B cell (primary cell): ENCODE results near the gene KIF2A. TPM values are rescaled to one million over a fixed set of nuclear protein-coding genes. Genes with fewer than 3 reads are reported as not detected.

Experiments
- ATAC-seq: fragments of 200-7000 bp; cut with Tn5 transposase; one replicate; pipeline ENCODE4 v1.10.0; 2021; ENCODE audit warnings: low read depth, mild to moderate bottlenecking, moderate number of reproducible peaks, moderate library complexity
- CTCF ChIA-PET: fragments of 350-600 bp; sonication (Branson Sonifier 250); formaldehyde crosslinking; loops from one replicate; lab custom pipeline; 2021; ENCODE audit warnings: antibody characterized with exemption, inconsistent platforms; lab: Charles Lee
- POLR2A ChIA-PET: fragments of 350-600 bp; sonication (Branson Sonifier 250); formaldehyde crosslinking; loops from one replicate; lab custom pipeline; 2021; ENCODE audit warnings: antibody characterized with exemption; lab: Charles Lee
- DNase-seq: peaks from one replicate; pipeline ENCODE4 v3.0.0; 2013
- H2AFZ ChIP-seq: 2 replicates; pipeline ENCODE4 v1.6.1; 2012; ENCODE audit warnings: mild to moderate bottlenecking, low read depth, low read length; ENCODE audit not compliant: insufficient read depth, poor library complexity, severe bottlenecking
- H3K27ac ChIP-seq, 2 donors: 1 replicate in 1 of 2; 2 replicates in 1 of 2; pipeline ENCODE4 v1.5.1; 2012 to 2013; ENCODE audit warnings: low read length in 2 of 2, mild to moderate bottlenecking in 2 of 2, moderate library complexity in 1 of 2
- H3K27me3 ChIP-seq, 4 experiments: fragments of 200-600 bp in 1 of 4; sonication (generic) in 1 of 4; replicated peaks in 1 of 4; 1 replicate in 2 of 4; 2 replicates in 2 of 4; pipeline versions ENCODE4 v1.6.1 to v1.7.0; 2013 to 2016; ENCODE audit warnings: low read length in 3 of 4, mild to moderate bottlenecking in 2 of 4, mixed read lengths in 1 of 4, moderate library complexity in 1 of 4; ENCODE audit not compliant: insufficient read depth in 4 of 4, control insufficient read depth in 3 of 4; ENCODE audit errors: control extremely low read depth in 1 of 4
- H3K36me3 ChIP-seq, 2 experiments: replicated peaks in 1 of 2; 1 replicate in 1 of 2; 2 replicates in 1 of 2; pipeline versions ENCODE4 v1.6.1 to v1.7.1; 2013; ENCODE audit warnings: low read length in 1 of 2; ENCODE audit not compliant: insufficient read depth in 2 of 2, control insufficient read depth in 1 of 2; ENCODE audit errors: control extremely low read depth in 1 of 2, extremely low read depth in 1 of 2
- H3K4me1 ChIP-seq, 2 donors: fragments of 200-600 bp in 1 of 2; sonication (generic) in 1 of 2; 1 replicate in 1 of 2; 2 replicates in 1 of 2; pipeline versions ENCODE4 v1.5.1 to v1.6.1; 2013 to 2017; ENCODE audit warnings: low read length in 2 of 2; ENCODE audit not compliant: control insufficient read depth in 2 of 2, insufficient read depth in 2 of 2
- H3K4me2 ChIP-seq: replicated peaks from 2 replicates; pipeline ENCODE3; 2012; ENCODE audit warnings: mild to moderate bottlenecking, low read depth, low read length; ENCODE audit not compliant: poor library complexity, severe bottlenecking
- H3K4me3 ChIP-seq, 5 experiments: fragments of 200-600 bp in 1 of 5; sonication (generic) in 1 of 5; 1 replicate in 3 of 5; 2 replicates in 2 of 5; pipeline versions ENCODE4 v1.5.1 to v1.7.0; 2011 to 2016; ENCODE audit warnings: low read length in 4 of 5, mild to moderate bottlenecking in 4 of 5, low read depth in 2 of 5, control low read depth in 1 of 5, moderate library complexity in 1 of 5; ENCODE audit not compliant: insufficient read depth in 1 of 5; ENCODE audit errors: control extremely low read depth in 1 of 5, extremely low read depth in 1 of 5
- H3K79me2 ChIP-seq: fragments of 200-600 bp; sonication (generic); one replicate; pipeline ENCODE4 v1.6.0; 2016; ENCODE audit warnings: low read length; ENCODE audit not compliant: control insufficient read depth, insufficient read depth
- H3K9ac ChIP-seq: fragments of 200-600 bp; sonication (generic); 2 replicates; pipeline ENCODE4 v1.6.1; 2017; ENCODE audit warnings: mild to moderate bottlenecking, low read length, moderate library complexity
- H3K9me3 ChIP-seq, 3 donors: one replicate each; pipeline versions ENCODE4 v1.6.1 to v1.7.1; 2013; ENCODE audit warnings: low read length in 2 of 3; ENCODE audit not compliant: control insufficient read depth in 2 of 3, insufficient read depth in 1 of 3; ENCODE audit errors: control extremely low read depth in 1 of 3
- H4K20me1 ChIP-seq: 2 replicates; pipeline ENCODE4 v1.6.0; 2012; ENCODE audit warnings: mild to moderate bottlenecking, low read length; ENCODE audit not compliant: insufficient read depth, control insufficient read depth, poor library complexity, severe bottlenecking
- H3K27ac Mint-ChIP-seq: one replicate; pipeline ENCODE4 v1.8.0; 2021; ENCODE audit warnings: mixed read lengths
- H3K27me3 Mint-ChIP-seq: one replicate; pipeline ENCODE4 v1.8.0; 2021; ENCODE audit warnings: mixed read lengths
- H3K4me1 Mint-ChIP-seq: one replicate; pipeline ENCODE4 v1.8.0; 2021; ENCODE audit warnings: mixed read lengths
- H3K4me3 Mint-ChIP-seq: one replicate; pipeline ENCODE4 v1.8.0; 2021; ENCODE audit warnings: mixed read lengths
- H3K9me3 Mint-ChIP-seq: one replicate; pipeline ENCODE4 v1.8.0; 2022; ENCODE audit warnings: mixed read lengths; ENCODE audit not compliant: insufficient read depth
- CTCF ChIP-seq: fragments of 200-600 bp; IDR thresholded peaks from one replicate; pipeline ENCODE4 v1.8.0; 2022; ENCODE audit warnings: antibody characterized with exemption, mild to moderate bottlenecking
- EZH2 ChIP-seq: IDR thresholded peaks from 2 replicates; pipeline ENCODE4 v1.6.1; 2012; ENCODE audit warnings: borderline replicate concordance, low read depth, mild to moderate bottlenecking, moderate library complexity, low read length; ENCODE audit not compliant: insufficient read depth, poor library complexity, severe bottlenecking
- WGBS: methylation state at CpG from one replicate; pipeline ENCODE4 v1.1.5; 2013; ENCODE audit warnings: missing lambda C conversion rate; ENCODE audit not compliant: insufficient coverage; 5-methylcytosine and 5-hydroxymethylcytosine counted together
- intact Hi-C: fragments of 100-400 bp; cut with micrococcal nuclease; formaldehyde crosslinking; loops from one replicate; pipeline ENCODE4 v1.10.0; 2022
- polyA plus RNA-seq: library from polyadenylated mRNA; depleted of rRNA; stranded (reverse); fragments of >200 nt; gene quantifications from 2 replicates; pipeline ENCODE4 v1.2.3, GENCODE V29; 2012
- total RNA-seq, 2 donors: library from RNA; stranded (reverse); fragments of 120-200 nt in 1 of 2; gene quantifications; 1 replicate in 1 of 2; 2 replicates in 1 of 2; pipeline versions ENCODE4 v1.2.3 to v1.2.4, GENCODE V29; 2013 to 2022

Gene KIF2A
- total and polyA plus RNA-seq, 2 donors (not counting 1 experiment from before 2014, with no cell fraction given), result 12.9 to 59.0 TPM

DNA sequence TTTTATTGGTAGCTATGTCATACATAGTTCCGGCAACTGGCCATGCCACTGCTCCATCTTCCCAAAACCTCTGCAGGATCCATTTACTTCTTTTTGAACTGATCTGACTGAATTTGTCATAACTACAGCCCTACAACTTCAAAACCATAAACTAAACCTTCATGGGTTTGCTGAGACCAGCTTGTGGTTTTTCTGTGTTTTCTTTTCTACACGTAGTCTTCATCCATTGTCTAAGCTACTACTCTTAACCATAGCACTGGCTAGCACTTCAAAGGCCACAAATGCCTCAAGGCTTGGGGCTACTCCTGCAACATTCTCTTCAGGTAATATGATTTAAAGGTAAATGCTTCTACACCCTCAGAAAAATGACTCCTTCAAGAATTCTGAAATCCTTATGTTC is 9.0 kb upstream of the KIF2A start:
- Histone ChIP-seq H3K4me1 (no peaks in the 10 kb centered on the region), H2AFZ (no peak overlapping the region), H3K9me3 (no peaks in the 10 kb centered on the region), H4K20me1 (no peaks in the 10 kb centered on the region), H3K4me3 (no peak overlapping the region), H3K27ac (no peak overlapping the region), H3K36me3 (no peaks in the 10 kb centered on the region), H3K4me2 (no peak overlapping the region), H3K9ac (no peak overlapping the region), H3K79me2 (no peaks in the 10 kb centered on the region), H3K27me3 (no peaks in the 10 kb centered on the region)
- WGBS, result no CpG with 5 or more reads among the region's 2 CpGs
- no peak overlapping the region for H3K4me3 Mint-ChIP-seq
- intact Hi-C loops, result no loop called here
- no peaks in the 10 kb centered on the region for H3K9me3 Mint-ChIP-seq
- CTCF ChIA-PET, result no interaction called here
- H3K4me1 Mint-ChIP-seq, result peaks cover 1% of the 10 kb centered on the region
- DNase-seq (no peak), ATAC-seq (no peak)
- TF ChIP-seq CTCF, result no peak
- no peak for TF ChIP-seq EZH2
- H3K27me3 Mint-ChIP-seq, result peaks cover 8% of the 10 kb centered on the region
- POLR2A ChIA-PET, result no interaction called here
- H3K27ac Mint-ChIP-seq, result no peak overlapping the region

GRCh38 chr5:62298118-62298517 is 7.9 kb upstream of the KIF2A start:
- Histone ChIP-seq H3K4me2 (no peak overlapping the region), H3K9ac (no peak overlapping the region), H3K27ac (no peak overlapping the region), H3K27me3 (no peaks in the 10 kb centered on the region), H3K4me3 (no peak overlapping the region), H2AFZ (no peak overlapping the region), H3K36me3 (no peaks in the 10 kb centered on the region), H3K4me1 (no peaks in the 10 kb centered on the region), H3K79me2 (no peaks in the 10 kb centered on the region), H3K9me3 (no peaks in the 10 kb centered on the region), H4K20me1 (no peaks in the 10 kb centered on the region)
- ChIA-PET CTCF (no interaction called here), POLR2A (no interaction called here)
- intact Hi-C loops, result no loop called here
- WGBS, result no CpG with 5 or more reads among the region's 3 CpGs
- Mint-ChIP-seq H3K4me3 (no peak overlapping the region), H3K4me1 (no peaks in the 10 kb centered on the region), H3K9me3 (no peaks in the 10 kb centered on the region), H3K27me3 (peaks cover 3% of the 10 kb centered on the region), H3K27ac (no peak overlapping the region)
- DNase-seq (no peak), ATAC-seq (no peak)
- TF ChIP-seq CTCF (no peak), EZH2 (no peak)
